Activated CD8-positive, alpha-beta memory T cell treated with anti-CD3 and anti-CD28 coated beads for 48 hours (primary cell): ENCODE measurements around the gene SLC47A2.

Experiments
- DNase-seq, 3 experiments: peaks; one replicate each; pipeline ENCODE4 v3.0.0-alpha.2; 2020; ENCODE audit warnings: low read depth in 2 of 3, low spot score in 2 of 3

SLC47A2 gene

GRCh38 chr17:19728084-19728495 is 11.7 kb upstream of the SLC47A2 start:
- DNase-seq, result no peak

- DNase-seq, result no peak
Measured at GRCh38 chr17:19727501-19728078, 11.2 kb upstream of the SLC47A2 start.

- no peak for DNase-seq
Measured at GRCh38 chr17:19726631-19727376, 10.4 kb upstream of the SLC47A2 start.

- DNase-seq, result no peak
Measured at GRCh38 chr17:19725486-19725885, 9.1 kb upstream of the SLC47A2 start.

- peak in 2 of 3 experiments; percentile 10 to 31 for DNase-seq
Measured at GRCh38 chr17:19724501-19725420, 8.4 kb upstream of the SLC47A2 start.

- DNase-seq, result no peak
Measured at GRCh38 chr17:19723964-19724363, 7.6 kb upstream of the SLC47A2 start.

GRCh38 chr17:19720631-19721426 is 4.4 kb upstream of the SLC47A2 start:
- DNase-seq, result no peak

- no peak for DNase-seq
Measured at GRCh38 chr17:19720210-19720475, 3.8 kb upstream of the SLC47A2 start.

GRCh38 chr17:19719355-19720209 is 3.2 kb upstream of the SLC47A2 start:
- DNase-seq, result no peak

GRCh38 chr17:19718613-19719354 is 2.4 kb upstream of the SLC47A2 start:
- no peak for DNase-seq

- DNase-seq, result no peak
Measured at GRCh38 chr17:19718041-19718612, 1.7 kb upstream of the SLC47A2 start.

GRCh38 chr17:19717411-19717908 is 1.1 kb upstream of the SLC47A2 start:
- no peak for DNase-seq

GRCh38 chr17:19717031-19717360 is 612 bp upstream of the SLC47A2 start:
- no peak for DNase-seq

GRCh38 chr17:19714542-19715411 is 1.6 kb downstream of the SLC47A2 start:
- no peak for DNase-seq

- no peak for DNase-seq
Measured at GRCh38 chr17:19713901-19714361, 2.5 kb downstream of the SLC47A2 start.

- DNase-seq, result no peak
Measured at GRCh38 chr17:19713462-19713861, 2.9 kb downstream of the SLC47A2 start.

GRCh38 chr17:19712436-19713004 is 3.9 kb downstream of the SLC47A2 start:
- no peak for DNase-seq

- no peak for DNase-seq
Measured at GRCh38 chr17:19709841-19710240, 6.5 kb downstream of the SLC47A2 start.
